Endothelial cell of umbilical vein (primary cell): ENCODE measurements around the gene LCE3D. TPM values are rescaled to one million over a fixed set of nuclear protein-coding genes. Genes with fewer than 3 reads are reported as not detected.

Experiments used
- BruUV-seq: library from RNA; stranded (reverse); fragments of 400-500 nt; replicated peaks from 2 replicates; lab custom pipeline; 2021; lab: Mats Ljungman, UMichigan
- CTCF ChIA-PET: fragments of 300-600, 350-600 bp; sonication (Branson Sonifier 250); formaldehyde crosslinking; loops from one replicate; lab custom pipeline; 2021; ENCODE audit warnings: antibody characterized with exemption, inconsistent platforms; lab: Charles Lee
- POLR2A ChIA-PET: fragments of 300-600, 350-600 bp; sonication (Branson Sonifier 250); formaldehyde crosslinking; loops from one replicate; lab custom pipeline; 2021; ENCODE audit warnings: antibody characterized with exemption, inconsistent platforms; lab: Charles Lee
- DNase-seq: peaks from one replicate; pipeline ENCODE4 v3.0.0-alpha.2; 2011; ENCODE audit warnings: low read depth, low spot score
- FAIRE-seq: peaks from 2 replicates; lab custom pipeline; 2011; peaks lifted over from hg19 to GRCh38; lab: Jason Lieb, UNC
- H2AFZ ChIP-seq: 2 replicates; pipeline ENCODE4 v1.6.0; 2012; ENCODE audit warnings: low read depth, low read length, control low read depth, inconsistent platforms
- H3K27ac ChIP-seq: 2 replicates; pipeline ENCODE4 v1.5.1; 2011; ENCODE audit warnings: low read depth, mild to moderate bottlenecking, control low read depth, low read length, moderate library complexity; ENCODE audit not compliant: insufficient read depth
- H3K27me3 ChIP-seq, 2 experiments: 2 replicates each; pipeline versions ENCODE4 v1.6.0 to v1.6.1; 2011; ENCODE audit warnings: low read length in 2 of 2, mixed read lengths in 1 of 2; ENCODE audit not compliant: control insufficient read depth in 2 of 2, insufficient read depth in 2 of 2
- H3K36me3 ChIP-seq, 2 experiments: 2 replicates in 1 of 2; 3 replicates in 1 of 2; pipeline ENCODE4 v1.5.1; 2011; ENCODE audit warnings: low read length in 2 of 2, mild to moderate bottlenecking in 1 of 2, moderate library complexity in 1 of 2; ENCODE audit not compliant: control insufficient read depth in 2 of 2, insufficient read depth in 2 of 2; ENCODE audit errors: extremely low read depth in 1 of 2
- H3K4me1 ChIP-seq: 3 replicates; pipeline ENCODE4 v1.5.1; 2011; ENCODE audit warnings: mild to moderate bottlenecking, low read length; ENCODE audit not compliant: control insufficient read depth, insufficient read depth; ENCODE audit errors: extremely low read depth
- H3K4me2 ChIP-seq: 2 replicates; pipeline ENCODE4 v1.6.1; 2011; ENCODE audit warnings: low read length, control low read depth, mixed read lengths; ENCODE audit not compliant: insufficient read depth
- H3K4me3 ChIP-seq, 3 experiments: fragments of 200-600 bp in 1 of 3; sonication (generic), shearing (Covaris generic) in 1 of 3; replicated peaks in 1 of 3; 2 replicates each; pipeline ENCODE4 v1.5.1; 2011 to 2016; ENCODE audit warnings: control low read depth in 3 of 3, low read length in 3 of 3, mild to moderate bottlenecking in 2 of 3, inconsistent platforms in 1 of 3, low read depth in 1 of 3, moderate library complexity in 1 of 3; ENCODE audit not compliant: insufficient read depth in 1 of 3
- H3K79me2 ChIP-seq: 2 replicates; pipeline ENCODE4 v1.6.0; 2012; ENCODE audit warnings: low read length, inconsistent platforms; ENCODE audit not compliant: control insufficient read depth, insufficient read depth
- H3K9ac ChIP-seq: replicated peaks from 2 replicates; pipeline ENCODE3; 2011; ENCODE audit warnings: low read length, control low read depth; ENCODE audit not compliant: insufficient read depth; ENCODE audit errors: extremely low read depth
- H3K9me1 ChIP-seq: replicated peaks from 3 replicates; pipeline ENCODE4 v1.6.0; 2011; ENCODE audit warnings: mild to moderate bottlenecking, low read length; ENCODE audit not compliant: control insufficient read depth, insufficient read depth; ENCODE audit errors: extremely low read depth
- H3K9me3 ChIP-seq: replicated peaks from 2 replicates; pipeline ENCODE4 v1.5.1; 2012; ENCODE audit warnings: low read length, inconsistent platforms; ENCODE audit not compliant: control insufficient read depth, insufficient read depth
- H4K20me1 ChIP-seq: replicated peaks from 2 replicates; pipeline ENCODE3; 2011; ENCODE audit warnings: mild to moderate bottlenecking, low read length; ENCODE audit not compliant: control insufficient read depth, insufficient read depth; ENCODE audit errors: extremely low read depth
- CTCF ChIP-seq, 2 donors: IDR thresholded peaks; 1 replicate in 1 of 2; 2 replicates in 1 of 2; pipeline ENCODE4 v1.5.1; 2011; ENCODE audit warnings: low read length in 2 of 2, mild to moderate bottlenecking in 2 of 2, moderate library complexity in 2 of 2, control low read depth in 1 of 2, inconsistent platforms in 1 of 2, low read depth in 1 of 2; ENCODE audit not compliant: insufficient read depth in 1 of 2; ENCODE audit errors: extremely low read depth in 1 of 2
- EZH2 ChIP-seq: IDR thresholded peaks from 2 replicates; pipeline ENCODE4 v1.6.1; 2012; ENCODE audit warnings: borderline replicate concordance, low read depth, mild to moderate bottlenecking, moderate library complexity, low read length, inconsistent platforms; ENCODE audit not compliant: severe bottlenecking
- FOS ChIP-seq: IDR thresholded peaks from 2 replicates; pipeline ENCODE4 v1.6.1; 2011; ENCODE audit warnings: mild to moderate bottlenecking, low read length, moderate library complexity, borderline replicate concordance; ENCODE audit not compliant: insufficient read depth
- GATA2 ChIP-seq: IDR thresholded peaks from 2 replicates; pipeline ENCODE4 v1.7.0; 2011; ENCODE audit warnings: low read depth, mild to moderate bottlenecking, moderate library complexity, mixed read lengths, low read length; ENCODE audit not compliant: insufficient read length, insufficient read depth
- JUN ChIP-seq: IDR thresholded peaks from 2 replicates; pipeline ENCODE4 v1.6.1; 2011; ENCODE audit warnings: borderline replicate concordance, low read depth; ENCODE audit not compliant: insufficient read length, insufficient read depth
- MAX ChIP-seq: IDR thresholded peaks from 2 replicates; pipeline ENCODE4 v1.6.1; 2011; ENCODE audit not compliant: insufficient read depth, insufficient read length
- MYC ChIP-seq: IDR thresholded peaks from one replicate; pipeline ENCODE4 v1.6.1; 2011; ENCODE audit warnings: mild to moderate bottlenecking, low read depth, low read length
- POLR2A ChIP-seq: IDR thresholded peaks from 2 replicates; pipeline ENCODE4 v1.6.1; 2012; ENCODE audit warnings: low read depth, mild to moderate bottlenecking, control low read depth, low read length
- POLR2AphosphoS5 ChIP-seq: IDR thresholded peaks from 2 replicates; pipeline ENCODE4 v1.6.1; 2012; ENCODE audit warnings: low read depth, mild to moderate bottlenecking, control low read depth, low read length, moderate library complexity; ENCODE audit not compliant: insufficient read depth
- dilution Hi-C: fragments of 300-500 bp; cut with MboI; formaldehyde crosslinking; loops from one replicate; pipeline ENCODE4 v1.15.0; 2019; ENCODE audit warnings: low sequenced_read_pairs; ENCODE audit not compliant: extremely low pct_ligation_motif_present
- intact Hi-C: fragments of 100-400 bp; cut with micrococcal nuclease; formaldehyde crosslinking; loops from one replicate; pipeline ENCODE4 v1.10.0; 2022
- polyA plus RNA-seq, 4 experiments: library from polyadenylated mRNA; depleted of rRNA in 3 of 4; stranded (reverse) in 3 of 4; unstranded in 1 of 4; fragments of >200 nt; gene quantifications; 2 replicates each; pipeline versions ENCODE4 v1.2.1 to v1.2.3, GENCODE V29; 2011 to 2012; ENCODE audit warnings: missing spikeins in 1 of 4
- total RNA-seq: library from RNA; stranded (reverse); gene quantifications from 2 replicates; pipeline ENCODE4 v1.2.3, GENCODE V29; 2021

LCE3D gene
- total and polyA plus RNA-seq, 2 donors (not counting 3 experiments of a cell fraction or from before 2014, with no cell fraction given), result not detected

- POLR2A ChIA-PET, result no interaction called here
- no peak within 1 kb of the TSS for H3K27ac ChIP-seq
- CTCF ChIA-PET, result no interaction called here
- no peaks in the 10 kb centered on the region for H3K4me1 ChIP-seq
- no peak within 1 kb of the TSS for H3K9ac ChIP-seq
- H3K9me3 ChIP-seq, result peaks cover 2% of the 10 kb centered on the region
- no peak within 1 kb of the TSS for H3K4me2 ChIP-seq
- no TSS peak for BruUV-seq
- no peak within 1 kb of the TSS for H2AFZ ChIP-seq
- H3K27me3 ChIP-seq, result no peaks in the 10 kb centered on the region
- no peaks in the 10 kb centered on the region for H3K36me3 ChIP-seq
- intact Hi-C loops, result no loop called here
- H3K4me3 ChIP-seq, result no peak within 1 kb of the TSS
- dilution Hi-C loops, result no loop called here
- H3K79me2 ChIP-seq, result no peaks in the 10 kb centered on the region
- FAIRE-seq (no peak), DNase-seq (no peak)
- no peak for TF ChIP-seq EZH2
- TF ChIP-seq CTCF (IDR thresholded peaks at IDR 0.05; ENCODE audit: extremely low read depth in 1 of 2, insufficient read depth in 1 of 2, low read depth in 1 of 2, low read length in 2 of 2), result no peak
- TF ChIP-seq POLR2A, result no peak
- TF ChIP-seq POLR2AphosphoS5, result no peak
- no peak for TF ChIP-seq JUN
- TF ChIP-seq FOS, result no peak
- no peak for TF ChIP-seq MAX
- TF ChIP-seq GATA2, result no peak
- no peak for TF ChIP-seq MYC
- no peaks in the 10 kb centered on the region for H4K20me1 ChIP-seq
- H3K9me1 ChIP-seq, result no peaks in the 10 kb centered on the region
Measured at GRCh38 chr1:152599934-152600333, 19.6 kb upstream of the LCE3D start, which contains the start of gene LCE3C. TSS of gene LCE3C (plus strand) at chr1:152600234. CDS start at chr1:152600732, 498 bp downstream.
